Stromal cell of bone marrow (primary cell): ENCODE data around the gene GTF3C6.
"Not testable (repeated sequence)": the region's sequence is repeated elsewhere in the genome, so short reads cannot be mapped to it uniquely, and the experiment has no call there.

Experiments used
- DNase-seq: peaks from one replicate; pipeline ENCODE4 v3.0.0-alpha.2; 2012; ENCODE audit warnings: low read depth

The GTF3C6 gene

GRCh38 chr6:110979565-110980101, 21.1 kb downstream of the GTF3C6 start:
- DNase-seq: no peak

DNA sequence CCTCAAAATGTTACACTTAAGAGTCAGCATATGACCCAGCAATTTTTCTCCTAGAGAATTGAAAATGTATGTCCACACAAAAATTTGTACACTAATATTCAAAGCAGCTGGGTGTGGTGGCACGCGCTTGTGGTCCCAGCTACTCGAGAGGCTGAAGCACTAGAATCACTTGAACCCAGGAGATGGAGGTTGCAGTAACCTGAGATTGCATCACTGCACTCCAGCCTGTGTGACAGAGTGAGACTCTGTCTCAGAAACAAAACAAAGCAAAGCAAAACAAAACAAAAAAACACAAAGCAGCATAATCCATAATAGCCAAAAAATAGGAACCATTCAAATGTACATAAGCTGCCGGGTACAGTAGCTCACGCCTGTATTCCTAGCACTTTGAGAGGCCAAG, 21.7 kb downstream of the GTF3C6 start:
- DNase-seq: no peak

DNA sequence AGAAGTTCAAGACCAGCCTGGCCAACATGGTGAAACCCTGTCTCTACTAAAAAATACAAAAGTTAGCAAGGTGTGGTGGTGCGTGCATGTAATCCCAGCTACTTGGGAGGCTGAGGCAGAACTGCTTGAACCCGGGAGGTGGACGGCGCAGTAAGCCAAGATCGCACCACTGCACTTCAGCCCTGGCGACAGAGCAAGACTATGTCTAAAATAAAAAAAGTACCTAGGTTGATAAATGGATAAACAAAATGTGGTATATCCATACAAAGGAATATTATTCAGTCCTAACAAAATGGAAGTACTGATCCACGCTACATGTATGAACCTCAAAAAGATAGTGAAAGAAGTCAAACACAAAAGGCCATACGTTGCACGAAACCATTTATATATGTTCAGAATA, 22.1 kb downstream of the GTF3C6 start:
- DNase-seq: no peak

GRCh38 chr6:110981202-110981600, 22.7 kb downstream of the GTF3C6 start:
- DNase-seq: no peak

DNA sequence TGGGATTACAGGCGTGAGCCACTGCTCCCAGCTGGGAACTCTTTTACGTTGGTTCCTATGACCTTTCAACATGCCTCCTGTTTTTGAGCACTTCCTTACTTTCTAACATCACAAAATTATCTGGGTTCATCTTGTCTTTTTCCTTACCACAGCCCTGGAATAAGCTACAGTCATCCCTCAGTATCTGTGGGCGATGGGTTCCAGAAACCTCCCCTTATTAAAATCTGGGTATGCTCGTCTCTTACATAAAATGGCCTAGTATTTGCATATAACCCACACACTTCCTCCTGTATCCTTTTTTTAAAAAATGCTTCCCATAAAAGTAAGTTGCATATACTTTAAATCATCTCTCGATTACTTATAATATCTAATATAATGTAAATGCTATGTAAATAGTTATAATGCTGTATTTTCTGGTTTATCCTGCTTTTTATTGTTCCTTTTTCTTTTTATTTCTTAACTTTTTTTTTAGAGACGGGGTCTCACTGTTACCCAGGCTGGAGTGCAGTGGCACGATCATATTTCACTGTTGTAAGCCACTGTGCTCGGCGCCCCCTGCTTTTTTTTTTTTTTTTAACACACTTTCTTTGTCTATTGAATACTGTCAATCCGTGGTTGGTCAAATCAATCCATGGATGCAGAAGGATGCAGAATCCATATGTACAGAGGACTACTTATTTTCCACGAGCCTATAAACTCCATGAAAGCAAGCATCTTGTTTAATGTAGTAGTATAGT, 32.5 kb downstream of the GTF3C6 start:
- no peak for DNase-seq

DNA sequence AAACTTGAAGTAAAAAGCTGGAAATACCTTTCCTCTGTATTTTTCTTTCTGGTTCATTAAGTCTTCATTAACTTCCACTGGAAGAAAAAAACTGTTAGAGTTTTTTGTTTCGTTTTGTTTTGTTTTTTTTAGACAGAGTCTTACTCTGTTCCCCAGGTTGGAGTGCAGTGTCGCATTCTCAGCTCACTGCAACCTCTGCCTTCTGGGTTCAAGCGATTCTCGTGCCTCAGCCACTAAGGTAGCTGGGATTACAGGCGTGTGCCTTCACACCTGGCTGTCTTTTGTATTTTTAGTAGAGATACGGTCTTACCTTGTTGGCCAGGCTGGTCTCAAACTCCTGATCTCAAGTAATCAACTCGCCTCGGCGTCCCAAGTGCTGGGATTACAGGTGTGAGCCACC, 38.2 kb downstream of the GTF3C6 start:
- DNase-seq: no peak

DNA sequence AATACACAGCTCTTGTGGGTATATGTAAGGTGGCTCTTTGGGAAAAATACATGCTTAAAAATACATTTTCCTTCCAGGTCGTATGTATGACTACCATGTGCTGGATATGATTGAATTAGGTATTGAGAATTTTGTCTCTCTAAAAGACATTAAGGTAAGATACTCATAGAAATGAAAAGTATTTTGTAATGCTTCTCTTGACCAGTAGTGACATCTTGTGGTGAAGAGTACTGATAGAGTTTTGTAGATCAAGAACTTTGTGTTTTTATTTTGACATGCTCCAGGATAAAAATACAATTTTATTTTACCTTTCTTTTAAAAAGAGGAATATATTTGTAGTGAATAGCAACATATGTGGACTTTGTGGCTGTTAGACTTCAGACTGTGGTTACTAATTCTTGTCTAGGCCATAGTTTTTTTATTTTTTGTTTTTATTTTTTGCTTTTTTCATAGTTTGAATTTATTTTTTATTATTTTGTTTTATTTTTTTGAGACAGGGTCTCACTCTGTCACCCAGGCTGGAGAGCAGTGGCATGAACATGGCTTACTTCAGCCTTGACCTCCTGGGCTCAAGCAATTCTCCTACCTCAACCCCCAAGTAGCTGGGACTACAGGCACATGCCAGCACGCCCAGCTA, 41.2 kb downstream of the GTF3C6 start:
- DNase-seq: peak; percentile 13

DNA sequence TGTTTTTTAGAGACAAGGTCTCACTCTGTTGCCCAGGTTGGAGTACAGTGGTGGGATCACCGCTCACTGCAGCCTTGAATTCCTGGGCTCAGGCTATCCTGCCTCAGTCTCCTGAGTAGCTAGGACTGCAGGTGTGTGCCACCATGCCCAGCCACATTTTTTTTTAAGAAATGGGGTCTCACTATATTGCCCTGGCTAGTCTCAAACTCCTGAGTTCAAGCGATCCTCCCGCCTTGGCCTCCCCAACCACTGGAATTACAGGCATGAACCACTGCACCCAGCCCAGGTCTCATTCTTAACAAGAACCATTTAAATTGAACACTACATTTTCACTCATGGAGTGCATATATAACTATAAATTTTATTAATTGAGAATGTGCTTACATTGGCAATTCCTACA, 43.8 kb downstream of the GTF3C6 start:
- DNase-seq: no peak

DNA sequence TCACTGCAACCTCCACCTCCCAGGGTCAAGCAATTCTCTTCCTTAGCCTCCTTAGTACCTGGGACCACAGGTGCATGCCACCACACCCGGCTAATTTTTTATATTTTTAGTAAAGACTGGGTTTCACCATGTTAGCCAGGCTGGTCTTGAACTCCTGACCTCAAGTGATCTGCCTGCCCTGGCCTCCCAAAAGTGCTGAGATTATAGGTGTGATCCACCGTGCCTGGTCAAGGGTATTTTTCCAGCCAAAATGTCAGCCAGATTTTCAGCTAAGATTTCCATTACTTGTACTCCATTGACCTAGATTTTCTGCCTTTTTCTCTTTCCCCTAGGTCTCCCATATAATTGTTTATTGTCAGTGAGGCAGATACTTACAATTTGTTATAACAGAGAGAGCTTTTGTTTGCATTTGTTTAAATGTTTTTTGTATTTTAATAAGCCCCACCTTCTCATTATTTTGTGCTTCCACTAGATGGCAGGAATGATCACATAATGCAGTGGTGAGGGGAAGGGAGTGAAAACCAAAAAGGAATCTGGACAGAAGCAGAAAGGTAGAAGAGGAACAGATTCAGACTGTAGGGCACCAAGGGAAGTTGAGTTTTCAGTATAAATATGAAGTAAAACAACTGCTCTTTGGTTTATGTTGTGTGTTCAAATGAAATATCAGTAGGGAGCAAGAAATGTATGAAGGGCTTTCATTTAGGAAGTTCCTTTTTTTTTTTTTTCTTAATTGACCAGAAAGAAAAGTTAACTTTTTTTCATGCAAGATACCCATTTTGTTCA, 53.0 kb downstream of the GTF3C6 start:
- peak; percentile 24 for DNase-seq

GRCh38 chr6:111012143-111012452, 53.6 kb downstream of the GTF3C6 start:
- DNase-seq: no peak

GRCh38 chr6:111012520-111012919, 54.0 kb downstream of the GTF3C6 start:
- not testable (repeated sequence) for DNase-seq

DNA sequence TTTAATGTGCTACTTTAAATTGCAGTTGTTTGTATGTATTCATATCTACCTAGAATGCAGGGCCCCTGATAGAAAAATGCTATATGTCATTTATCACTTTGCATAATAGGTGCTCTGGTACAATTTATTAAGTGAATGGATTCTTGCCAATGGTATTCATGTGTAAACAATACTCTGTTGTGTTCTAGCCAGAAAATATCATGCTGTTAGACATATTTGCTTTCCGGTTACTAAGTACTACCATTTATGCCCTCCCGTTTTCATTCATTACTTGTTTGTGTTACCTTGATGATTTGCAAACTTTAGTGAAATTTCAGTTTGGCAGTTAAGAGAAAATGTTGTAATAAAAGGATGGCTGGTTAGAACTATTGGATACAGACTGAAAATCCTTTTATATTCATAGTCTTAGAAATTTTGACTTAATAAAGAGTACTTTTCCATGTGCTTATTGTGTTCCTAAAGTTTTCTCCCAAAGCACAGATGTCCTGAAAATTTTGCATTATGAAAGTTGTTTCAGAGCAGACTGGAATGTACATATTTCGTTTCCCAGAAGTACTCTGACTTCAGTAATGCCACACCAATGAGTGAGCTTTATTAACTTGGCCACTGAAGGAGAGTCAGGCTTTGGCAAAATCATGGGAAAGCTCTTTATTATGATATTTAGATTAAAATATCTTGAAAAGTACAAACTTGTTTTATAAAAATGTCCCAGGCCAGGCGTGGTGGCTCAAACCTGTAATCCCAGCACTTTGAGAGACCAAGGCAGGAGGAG, 54.8 kb downstream of the GTF3C6 start:
- no peak for DNase-seq

DNA sequence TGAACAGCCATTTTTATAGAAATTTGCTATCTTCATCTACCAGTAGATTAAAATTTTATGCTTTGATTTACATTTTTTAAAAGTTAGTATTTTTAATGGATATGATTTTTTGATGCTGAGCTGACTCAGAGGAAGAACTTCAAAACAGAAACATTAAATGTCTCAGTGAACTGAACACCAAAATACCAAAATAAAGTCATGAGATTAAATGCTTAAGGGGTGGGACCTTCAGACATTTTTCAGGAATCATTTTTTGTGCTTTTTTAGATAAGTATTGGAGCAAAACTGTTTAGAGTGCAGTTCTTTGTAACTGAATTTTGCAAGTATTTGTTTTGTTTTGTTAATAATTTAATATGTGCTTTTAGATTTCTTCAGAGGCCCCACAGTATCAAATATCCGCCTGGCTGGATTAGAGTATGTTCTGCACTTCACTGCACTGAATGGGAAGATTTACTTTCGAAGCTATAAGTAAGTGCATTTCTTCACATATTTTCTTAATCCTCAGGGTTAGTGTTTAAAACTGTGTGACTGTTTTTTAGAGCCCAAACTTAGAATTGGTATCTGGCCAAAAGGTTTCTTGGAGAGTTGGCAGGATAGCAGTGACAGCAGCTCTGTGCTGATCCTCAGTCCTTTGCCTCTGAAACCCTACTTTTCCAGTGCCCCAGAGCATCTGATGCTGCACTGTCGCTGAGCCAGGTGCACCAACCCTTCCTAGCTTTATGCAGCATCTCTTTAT, 57.1 kb downstream of the GTF3C6 start:
- DNase-seq: no peak

GRCh38 chr6:111017241-111017640, 58.7 kb downstream of the GTF3C6 start:
- not testable (repeated sequence) for DNase-seq
